Left hindlimb (tissue), 1 donor: ENCODE data around the gene MDFIC.

Experiments
- DNase-seq: peaks from one replicate; pipeline ENCODE4 v3.0.0-alpha.2; 2018

Gene MDFIC

GRCh38 chr7:114957444-114957843, 35.5 kb downstream of the MDFIC start:
- no peak for DNase-seq

DNA sequence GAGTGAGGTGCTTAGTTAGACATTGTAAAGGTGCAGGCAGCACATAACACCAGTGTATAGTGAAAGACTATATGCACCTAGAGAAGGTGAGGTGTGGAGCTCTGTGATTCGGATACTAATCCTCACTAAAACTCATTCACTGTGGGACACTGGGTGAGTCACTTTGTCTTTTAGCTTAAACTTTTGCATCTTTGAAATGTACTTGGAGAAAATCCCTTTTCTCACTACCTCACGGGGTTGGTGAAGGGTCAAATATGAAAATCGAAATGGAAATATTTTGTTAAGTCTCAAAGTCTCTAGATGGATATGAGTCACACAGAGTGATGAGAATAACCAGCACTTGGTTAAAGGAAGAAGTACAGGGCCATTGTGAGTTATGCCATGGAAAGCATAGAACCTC, 38.0 kb downstream of the MDFIC start:
- DNase-seq = no peak

DNA sequence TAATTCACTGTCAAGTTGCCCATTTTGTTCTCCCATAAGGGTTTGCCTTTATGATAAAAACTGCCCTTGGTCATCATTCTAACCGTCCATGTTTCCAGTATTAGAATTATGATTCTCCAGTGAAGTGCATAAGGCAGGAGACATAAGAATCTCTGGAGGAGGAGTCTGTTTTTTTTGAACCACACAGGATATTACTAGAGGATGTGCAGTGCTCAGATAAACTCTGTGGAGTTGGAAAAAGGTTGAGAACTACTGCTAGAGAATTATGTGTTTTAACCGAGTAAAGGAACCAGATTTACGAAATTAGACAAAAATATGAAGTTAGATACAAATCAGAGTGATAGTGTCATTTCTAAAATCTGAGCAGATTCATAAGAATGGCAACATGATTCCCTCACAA, 40.5 kb downstream of the MDFIC start:
- DNase-seq = no peak

- DNase-seq = no peak
Measured at GRCh38 chr7:114966156-114966555, 44.3 kb downstream of the MDFIC start.

GRCh38 chr7:114969096-114969495, 47.2 kb downstream of the MDFIC start:
- DNase-seq = no peak

- no peak for DNase-seq
Measured at GRCh38 chr7:114970308-114970707, 48.4 kb downstream of the MDFIC start.

DNA sequence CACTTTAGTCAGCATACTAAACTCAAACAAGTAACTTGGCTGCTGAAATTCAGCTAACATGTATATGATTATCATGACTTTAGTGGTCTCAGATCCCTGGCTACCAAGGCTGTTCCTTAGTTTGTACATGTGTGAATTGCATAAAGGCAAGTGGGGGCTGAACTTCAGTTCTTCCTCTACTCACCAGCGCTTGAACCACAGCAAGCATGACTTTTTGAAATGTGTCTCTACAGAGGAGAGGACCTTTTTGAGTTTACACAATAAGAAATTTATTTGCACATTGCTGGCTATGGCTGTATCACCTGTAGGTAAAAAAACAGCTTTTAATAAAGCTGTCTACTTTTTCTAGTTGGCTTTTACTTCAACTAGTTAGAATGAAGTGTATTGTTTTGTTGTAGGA, 48.8 kb downstream of the MDFIC start:
- no peak for DNase-seq

DNA sequence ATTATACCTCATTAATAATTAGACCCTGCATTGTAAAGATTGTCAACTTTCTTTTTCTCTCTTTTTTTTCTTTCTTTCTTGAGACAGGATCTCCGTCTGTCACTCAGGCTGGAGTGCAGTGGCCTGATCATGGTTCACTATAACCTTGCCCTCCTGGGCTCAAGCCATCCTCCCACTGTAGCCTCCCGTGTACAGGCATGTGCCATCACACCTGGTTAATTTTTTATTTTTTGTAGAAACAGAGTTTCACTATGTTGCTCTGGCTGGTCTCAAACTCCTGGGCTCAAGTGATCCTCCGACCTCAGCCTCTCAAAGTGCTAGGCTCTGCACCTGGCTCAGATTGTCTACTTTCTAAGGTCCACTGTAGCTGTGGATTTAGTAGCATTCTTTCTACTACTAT, 50.7 kb downstream of the MDFIC start:
- DNase-seq = no peak

GRCh38 chr7:114973147-114973546, 51.3 kb downstream of the MDFIC start:
- no peak for DNase-seq

- no peak for DNase-seq
Measured at GRCh38 chr7:114975401-114975800, 53.5 kb downstream of the MDFIC start.

DNA sequence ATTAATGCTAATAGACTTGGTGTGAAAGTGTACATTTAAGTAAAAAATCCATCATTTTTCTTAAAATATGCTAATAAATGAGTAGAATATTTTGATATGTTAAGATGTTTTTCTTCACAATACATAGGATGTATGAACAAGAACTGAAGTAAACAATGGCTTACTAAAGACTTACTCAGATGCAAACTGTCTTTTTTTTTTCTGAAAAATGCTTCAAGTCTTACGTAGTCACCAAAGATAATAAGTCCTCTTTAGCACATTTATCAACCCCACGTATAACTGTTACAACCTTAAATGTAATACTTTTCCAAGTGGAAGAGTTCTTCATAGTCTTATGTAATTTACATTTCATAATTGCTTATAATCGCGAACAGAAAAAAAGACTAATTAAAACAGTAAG, 54.8 kb downstream of the MDFIC start:
- no peak for DNase-seq

DNA sequence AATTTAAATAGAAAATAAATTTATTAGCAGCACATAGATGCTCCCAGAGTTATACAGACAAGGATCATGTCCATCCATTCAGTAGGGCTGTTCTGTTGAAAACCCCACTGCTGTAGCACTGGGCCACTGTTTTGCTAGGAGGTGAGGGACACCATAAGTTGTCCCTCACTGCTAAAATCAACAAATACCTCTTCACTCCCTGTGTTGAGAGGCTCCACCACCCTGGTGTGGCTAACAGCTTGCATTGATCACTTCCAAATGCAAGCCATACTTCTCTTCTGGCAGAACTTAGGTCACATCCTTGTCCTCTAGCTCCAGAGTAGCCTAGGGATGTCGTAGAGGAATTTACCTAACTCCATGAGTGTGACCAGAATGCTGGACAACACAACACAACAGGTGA, 55.4 kb downstream of the MDFIC start:
- DNase-seq = no peak

DNA sequence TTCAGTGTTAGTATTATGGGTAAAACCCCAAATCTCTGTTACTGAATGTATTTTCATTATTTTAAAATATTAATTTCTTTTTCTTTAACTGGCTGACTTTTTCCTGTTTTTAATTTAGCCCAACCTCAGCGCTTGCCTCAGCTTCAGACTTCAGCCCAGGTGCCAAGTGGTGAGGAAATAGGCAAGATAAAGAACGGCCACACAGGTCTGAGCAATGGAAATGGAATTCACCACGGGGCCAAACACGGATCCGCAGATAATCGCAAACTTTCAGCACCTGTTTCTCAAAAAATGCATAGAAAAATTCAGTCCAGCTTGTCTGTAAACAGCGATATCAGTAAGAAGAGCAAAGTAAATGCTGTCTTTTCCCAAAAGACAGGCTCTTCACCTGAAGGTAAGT, 57.5 kb downstream of the MDFIC start:
- no peak for DNase-seq

GRCh38 chr7:114979803-114980507, 58.1 kb downstream of the MDFIC start:
- DNase-seq = no peak

- no peak for DNase-seq
Measured at GRCh38 chr7:114981323-114981722, 59.4 kb downstream of the MDFIC start.

DNA sequence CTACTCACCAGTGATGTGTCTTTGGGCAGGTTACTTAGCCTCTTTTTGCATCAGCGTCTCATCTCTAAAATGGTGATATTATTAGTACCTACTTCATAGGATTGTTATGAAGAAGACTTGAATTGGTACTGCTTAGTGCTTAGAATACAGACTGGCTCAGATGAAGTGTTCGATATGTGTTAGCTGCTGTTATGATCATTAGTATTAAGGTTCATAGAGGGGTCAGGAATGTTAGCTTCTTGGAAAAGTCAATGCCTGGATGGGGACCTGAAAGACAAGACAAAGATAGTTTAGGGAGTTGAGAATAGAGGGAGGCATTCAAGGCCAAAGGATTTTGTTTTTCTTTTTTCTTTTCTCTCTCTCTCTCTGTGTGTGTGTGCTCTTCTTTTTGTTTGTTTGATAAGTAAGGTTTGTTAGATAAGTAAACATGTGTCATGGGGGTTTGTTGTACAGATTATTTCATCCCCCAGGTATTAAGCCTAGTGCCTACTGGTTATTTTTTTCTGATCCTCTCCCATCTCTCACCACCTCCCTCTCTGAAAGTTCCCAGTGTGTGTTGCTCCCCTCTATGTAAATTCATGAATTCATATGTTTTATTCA, 63.3 kb downstream of the MDFIC start:
- no peak for DNase-seq

DNA sequence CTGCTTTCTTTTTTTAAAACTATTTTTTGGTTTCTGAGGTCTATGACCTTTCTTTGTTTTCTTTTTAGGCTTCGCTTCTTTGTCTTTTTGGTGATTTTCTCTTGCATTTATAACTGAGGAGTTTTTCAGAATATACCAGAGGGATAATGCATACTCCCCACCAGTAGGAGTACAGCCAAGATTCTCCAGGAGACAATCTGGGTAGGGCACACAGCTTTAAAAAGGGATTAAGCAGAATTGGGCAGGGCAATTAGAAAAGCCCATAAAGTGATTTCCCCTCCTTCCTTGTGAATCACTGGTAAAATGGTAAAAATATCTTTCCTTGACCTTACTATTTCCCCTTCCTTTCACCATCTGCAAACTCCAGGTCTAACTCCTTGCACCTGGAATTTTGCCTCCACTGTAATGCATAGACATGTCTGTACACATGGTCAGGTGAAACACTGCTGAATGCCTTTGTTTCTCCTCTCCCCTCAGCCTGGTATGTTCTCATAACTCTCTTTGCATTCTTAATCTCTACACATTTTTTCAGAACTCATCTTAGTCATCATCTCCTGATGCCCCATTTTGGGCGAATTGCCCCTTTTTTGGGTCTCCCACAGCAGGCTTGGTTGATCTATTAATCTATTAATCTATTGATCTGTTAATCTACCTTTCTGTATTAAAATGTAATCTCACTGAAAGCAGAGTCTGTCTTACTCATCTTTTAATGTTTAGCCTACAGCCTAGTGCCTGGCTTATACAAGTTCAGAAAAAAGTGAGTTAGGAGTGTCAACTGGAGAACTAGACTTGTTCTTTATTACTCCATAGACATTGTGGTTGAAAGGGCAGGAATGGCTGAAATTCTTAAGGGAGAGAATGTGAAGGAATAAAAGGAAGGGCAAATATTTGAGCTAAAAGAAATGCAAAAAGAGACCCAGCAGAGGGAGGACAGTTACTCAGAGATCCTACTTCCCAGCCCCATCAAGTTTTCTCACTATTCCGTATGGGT, 64.6 kb downstream of the MDFIC start:
- DNase-seq = no peak

DNA sequence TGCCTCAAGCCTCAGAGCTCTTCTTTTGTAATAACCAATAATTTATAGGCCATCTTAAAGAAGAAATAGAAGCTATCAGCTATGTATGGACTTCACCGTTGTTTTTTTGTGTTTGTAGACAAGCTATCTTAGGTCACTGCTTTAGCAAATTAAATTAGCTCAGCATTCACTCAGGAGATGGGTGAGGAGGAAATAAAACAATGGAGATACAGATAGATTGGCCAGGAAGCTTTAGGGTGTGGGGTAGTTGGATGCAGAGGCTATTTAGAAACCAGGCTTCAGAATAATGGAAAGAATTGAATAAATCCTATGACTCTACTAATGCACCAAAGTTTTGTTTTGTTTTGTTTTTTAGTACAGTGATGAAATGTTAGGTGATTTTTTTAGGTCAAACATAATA, 66.1 kb downstream of the MDFIC start:
- DNase-seq = no peak

DNA sequence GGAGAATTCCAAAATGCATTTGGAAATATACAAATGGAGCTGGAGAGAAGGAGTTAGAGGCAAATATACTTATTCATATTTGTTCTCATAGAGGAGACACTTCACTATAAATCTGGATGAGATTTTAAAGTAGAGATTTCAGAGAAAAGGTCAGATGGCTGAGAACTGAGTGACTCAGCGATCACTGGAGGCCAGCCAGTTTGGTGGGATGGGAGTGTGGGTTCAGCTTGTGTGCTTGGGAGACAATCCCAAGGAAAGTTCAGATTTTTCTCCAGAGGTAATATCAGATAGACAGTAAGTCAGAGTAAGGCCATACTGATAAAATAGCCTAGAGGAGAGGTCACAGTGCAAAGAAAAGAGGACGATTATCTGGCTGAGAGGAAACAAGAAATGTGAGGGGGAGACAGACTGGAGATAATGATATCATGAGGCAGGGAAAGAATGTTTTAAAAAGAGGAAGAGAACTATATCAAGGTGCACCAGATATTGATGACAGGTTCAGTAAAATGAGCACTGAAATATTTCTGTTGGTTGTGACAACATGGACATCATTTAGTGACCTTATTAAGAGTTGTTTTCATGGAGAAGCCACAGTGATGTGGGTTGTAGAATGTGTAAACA, 67.0 kb downstream of the MDFIC start:
- DNase-seq = no peak

- no peak for DNase-seq
Measured at GRCh38 chr7:114989531-114989930, 67.6 kb downstream of the MDFIC start.

- no peak for DNase-seq
Measured at GRCh38 chr7:114997487-114998404, 75.9 kb downstream of the MDFIC start.

DNA sequence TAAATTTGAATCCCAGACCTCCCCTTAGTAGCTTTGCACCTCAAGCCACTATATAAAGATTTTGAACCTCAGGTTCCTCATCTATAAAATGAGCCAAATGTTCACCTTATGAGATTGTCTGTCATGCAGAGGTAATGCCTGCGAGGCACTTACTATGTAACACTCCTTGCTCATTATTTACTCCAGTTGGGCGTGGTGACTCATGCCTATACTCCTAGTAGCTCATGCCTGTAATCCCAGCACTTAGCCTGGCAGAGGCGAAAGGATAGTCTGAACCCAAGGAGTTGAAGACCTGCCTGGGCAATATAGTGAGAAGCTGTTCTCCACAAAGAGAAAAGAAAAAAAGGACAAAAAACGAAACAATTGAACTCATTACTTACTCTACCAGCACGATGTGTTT, 82.2 kb downstream of the MDFIC start:
- DNase-seq = no peak
